Measurements from ENCODE around the gene SSH3.

Gene SSH3

GRCh38 chr11:67314218-67314617 is 10.9 kb downstream of the SSH3 start (continued):
- TF ChIP-seq CSRNP3 (CRISPR knock-in tag; IDR thresholded peaks at IDR 0.05), result no peak

GRCh38 chr11:67315325-67315909 is 12.1 kb downstream of the SSH3 start:
- no peak for ATAC-seq
- TF ChIP-seq SNAI2 (CRISPR knock-in tag; IDR thresholded peaks at IDR 0.05) (no peak), POU6F1 (CRISPR knock-in tag; IDR thresholded peaks at IDR 0.05; ENCODE audit: borderline replicate concordance, low read depth) (no peak), CSRNP3 (CRISPR knock-in tag; IDR thresholded peaks at IDR 0.05) (no peak), PPARA (CRISPR knock-in tag; IDR thresholded peaks at IDR 0.05; ENCODE audit: borderline replicate concordance) (no peak), ZFP3 (CRISPR knock-in tag; IDR thresholded peaks at IDR 0.05) (no peak), PATZ1 (CRISPR knock-in tag; IDR thresholded peaks at IDR 0.05; ENCODE audit: borderline replicate concordance) (no peak), ISL1 (CRISPR knock-in tag; IDR thresholded peaks at IDR 0.05) (no peak), TCF4 (CRISPR knock-in tag; IDR thresholded peaks at IDR 0.05; ENCODE audit: borderline replicate concordance) (no peak), ZNF70 (CRISPR knock-in tag; IDR thresholded peaks at IDR 0.05) (no peak), GLIS3 (CRISPR knock-in tag; IDR thresholded peaks at IDR 0.05) (no peak), ZNF8 (CRISPR knock-in tag; IDR thresholded peaks at IDR 0.05) (no peak), TSHZ2 (CRISPR knock-in tag; IDR thresholded peaks at IDR 0.05) (no peak), CSDC2 (CRISPR knock-in tag; IDR thresholded peaks at IDR 0.05) (no peak), ARNTL (CRISPR knock-in tag; IDR thresholded peaks at IDR 0.05; ENCODE audit: borderline replicate concordance, low read depth) (no peak), ESRRG (CRISPR knock-in tag; IDR thresholded peaks at IDR 0.05) (no peak), ZNF565 (CRISPR knock-in tag; conservative IDR thresholded peaks at IDR 0.05; ENCODE audit: low read depth) (no peak), ZFP30 (CRISPR knock-in tag; IDR thresholded peaks at IDR 0.05) (no peak), OSR1 (CRISPR knock-in tag; IDR thresholded peaks at IDR 0.05) (no peak), RARB (CRISPR knock-in tag; IDR thresholded peaks at IDR 0.05) (no peak), ZC3H10 (CRISPR knock-in tag; IDR thresholded peaks at IDR 0.05) (no peak)

GRCh38 chr11:67316882-67317204 is 13.5 kb downstream of the SSH3 start:
- ATAC-seq, result peak; percentile 3
- no peak for TF ChIP-seq ARNTL (CRISPR knock-in tag; IDR thresholded peaks at IDR 0.05; ENCODE audit: borderline replicate concordance, low read depth)
- no peak for TF ChIP-seq TCF4 (CRISPR knock-in tag; IDR thresholded peaks at IDR 0.05; ENCODE audit: borderline replicate concordance)
- TF ChIP-seq GLIS3 (CRISPR knock-in tag; IDR thresholded peaks at IDR 0.05), result no peak
- TF ChIP-seq POU6F1 (CRISPR knock-in tag; IDR thresholded peaks at IDR 0.05; ENCODE audit: borderline replicate concordance, low read depth), result no peak
- TF ChIP-seq ZNF8 (CRISPR knock-in tag; IDR thresholded peaks at IDR 0.05), result no peak
- TF ChIP-seq ZNF70 (CRISPR knock-in tag; IDR thresholded peaks at IDR 0.05), result no peak
- no peak for TF ChIP-seq CREB5 (CRISPR knock-in tag; IDR thresholded peaks at IDR 0.05; ENCODE audit: low read depth)
- TF ChIP-seq RARB (CRISPR knock-in tag; IDR thresholded peaks at IDR 0.05), result no peak
- no peak for TF ChIP-seq TOX (CRISPR knock-in tag; IDR thresholded peaks at IDR 0.05; ENCODE audit: borderline replicate concordance)
- no peak for TF ChIP-seq CSDC2 (CRISPR knock-in tag; IDR thresholded peaks at IDR 0.05)
- no peak for TF ChIP-seq ZFP30 (CRISPR knock-in tag; IDR thresholded peaks at IDR 0.05)
- TF ChIP-seq ZNF565 (CRISPR knock-in tag; conservative IDR thresholded peaks at IDR 0.05; ENCODE audit: low read depth), result no peak
- no peak for TF ChIP-seq TSHZ2 (CRISPR knock-in tag; IDR thresholded peaks at IDR 0.05)
- TF ChIP-seq OSR1 (CRISPR knock-in tag; IDR thresholded peaks at IDR 0.05), result no peak
